Activated CD4-positive, alpha-beta memory T cell treated with anti-CD3 and anti-CD28 coated beads for 36 hours (primary cell): ENCODE measurements around the gene RAD51. TPM values are rescaled to one million over a fixed set of nuclear protein-coding genes. Genes with fewer than 3 reads are reported as not detected.

ENCODE experiments used
- CTCF ChIA-PET: fragments of 350-600 bp; sonication (Branson Sonifier 250); formaldehyde crosslinking; loops from one replicate; lab custom pipeline; 2021; ENCODE audit warnings: antibody characterized with exemption, inconsistent platforms; lab: Charles Lee
- POLR2A ChIA-PET: fragments of 350-600 bp; sonication (Branson Sonifier 250); formaldehyde crosslinking; loops from one replicate; lab custom pipeline; 2021; ENCODE audit warnings: antibody characterized with exemption; lab: Charles Lee
- DNase-seq: peaks from one replicate; pipeline ENCODE4 v3.0.0-alpha.2; 2020
- H3K27ac Mint-ChIP-seq: one replicate; pipeline ENCODE4 v1.8.0; 2021; ENCODE audit warnings: mixed read lengths
- H3K27me3 Mint-ChIP-seq: one replicate; pipeline ENCODE4 v1.8.0; 2021; ENCODE audit warnings: mixed read lengths
- H3K36me3 Mint-ChIP-seq: one replicate; pipeline ENCODE4 v1.8.0; 2021; ENCODE audit warnings: mixed read lengths
- H3K4me1 Mint-ChIP-seq: one replicate; pipeline ENCODE4 v1.8.0; 2021; ENCODE audit warnings: low read depth, mixed read lengths
- H3K4me3 Mint-ChIP-seq: one replicate; pipeline ENCODE4 v1.8.0; 2021; ENCODE audit warnings: mild to moderate bottlenecking, mixed read lengths
- H3K9me3 Mint-ChIP-seq: one replicate; pipeline ENCODE4 v1.8.0; 2021; ENCODE audit warnings: mixed read lengths
- intact Hi-C: fragments of 100-400 bp; cut with micrococcal nuclease; formaldehyde crosslinking; loops from one replicate; pipeline ENCODE4 v1.15.1; 2023
- total RNA-seq, 2 experiments: library from RNA; stranded (reverse); gene quantifications; one replicate each; pipeline ENCODE4 v1.2.3, GENCODE V29; 2021

The RAD51 gene
- total RNA-seq, 2 experiments from 2014 or later, result 67.1 to 70.0 TPM

DNA sequence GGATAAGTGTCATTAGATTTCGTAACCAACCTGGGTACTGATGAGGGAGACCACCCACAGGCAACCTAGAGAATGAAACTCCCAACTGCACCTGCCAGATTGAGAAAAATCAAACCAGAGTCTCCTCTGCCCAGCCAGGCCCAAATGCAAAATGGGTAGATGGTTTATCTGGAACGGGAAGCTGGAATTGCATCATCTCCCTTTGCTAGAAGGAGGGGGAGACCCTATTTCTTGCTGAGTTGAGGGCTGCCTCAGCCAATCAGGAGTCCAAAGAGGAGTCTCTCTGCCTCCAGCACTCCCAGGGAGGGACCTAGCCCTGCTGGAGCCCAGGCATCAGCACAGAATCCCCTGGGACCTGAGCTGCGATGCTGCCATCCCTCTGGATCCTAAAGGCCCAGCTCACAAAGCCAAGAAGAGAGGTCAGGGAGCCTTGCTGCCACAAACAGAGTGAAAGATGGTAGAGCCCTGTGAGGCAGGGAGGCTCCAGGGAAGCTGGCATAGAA, 52.0 kb downstream of the RAD51 start:
- peaks cover 42% of the 10 kb centered on the region for H3K36me3 Mint-ChIP-seq
- DNase-seq, result no peak
- ChIA-PET POLR2A (interaction anchor here (1.1 kb wide), 1 partner anchor 16 kb away, joined by 3 read pairs; no protein-coding TSS in a partner anchor), CTCF (interaction anchor here (1.2 to 5.3 kb wide), 2 partner anchors 35 to 111 kb away, joined by 3 to 34 read pairs; no protein-coding TSS in a partner anchor)
- no peak overlapping the region for H3K4me3 Mint-ChIP-seq
- intact Hi-C loops, result no loop called here
- peak overlapping the region; percentile 51 for H3K27ac Mint-ChIP-seq
- no peaks in the 10 kb centered on the region for H3K9me3 Mint-ChIP-seq
- H3K4me1 Mint-ChIP-seq, result peaks cover 34% of the 10 kb centered on the region
- no peaks in the 10 kb centered on the region for H3K27me3 Mint-ChIP-seq

DNA sequence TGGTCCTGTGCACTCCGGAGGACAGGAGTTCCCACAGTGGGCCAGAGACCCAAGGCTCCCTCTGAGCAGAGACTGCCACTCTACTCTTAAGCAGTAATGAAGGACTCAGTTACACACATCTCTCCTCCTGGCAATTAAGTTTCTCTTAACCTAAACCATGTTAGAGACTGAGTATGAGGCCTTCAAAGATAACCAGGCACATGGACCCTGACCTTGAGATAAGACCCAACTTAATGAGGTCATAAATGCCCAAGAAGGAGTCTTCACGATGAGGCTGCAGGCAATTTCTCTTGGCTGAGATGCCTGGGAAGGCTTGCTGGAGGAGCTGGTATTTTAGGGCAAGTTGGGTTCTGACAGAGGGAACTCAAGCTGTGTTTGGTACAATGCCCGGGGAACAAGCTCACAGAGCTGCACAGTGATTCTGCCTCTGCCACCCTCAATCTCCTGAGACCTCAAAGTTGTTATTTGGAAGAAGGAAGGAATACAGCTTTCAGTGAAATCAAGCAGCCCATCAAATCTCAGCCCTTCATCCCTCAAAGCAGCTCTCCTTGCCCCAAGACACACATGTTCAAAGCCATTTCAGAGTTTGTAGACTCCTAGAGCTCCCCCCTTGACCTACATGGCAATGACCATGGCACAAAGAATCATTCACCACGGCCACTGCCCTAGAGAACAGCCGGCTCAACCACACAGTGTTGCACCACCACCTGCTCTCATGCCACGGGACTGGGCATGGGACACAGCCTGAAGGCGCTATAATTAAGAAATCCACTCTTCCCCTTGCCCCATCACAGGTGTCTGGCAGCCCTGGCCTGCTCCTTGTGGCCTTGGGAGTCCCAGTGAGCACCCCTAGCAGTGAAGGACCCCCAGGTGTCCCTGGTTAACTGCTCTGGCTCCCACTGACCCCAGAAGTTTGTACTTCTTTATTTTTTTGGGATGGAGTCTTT, 53.0 kb downstream of the RAD51 start:
- CTCF ChIA-PET, result interaction anchor here (1.2 to 5.3 kb wide), 2 partner anchors 34 to 111 kb away, joined by 3 to 34 read pairs; no protein-coding TSS in a partner anchor
- no peak for DNase-seq
- Mint-ChIP-seq H3K27me3 (no peaks in the 10 kb centered on the region), H3K4me1 (peaks cover 37% of the 10 kb centered on the region), H3K9me3 (no peaks in the 10 kb centered on the region), H3K4me3 (no peak overlapping the region), H3K27ac (peak overlapping the region; percentile 51), H3K36me3 (peaks cover 35% of the 10 kb centered on the region)
- POLR2A ChIA-PET, result interaction anchor here (1.1 kb wide), 1 partner anchor 15 kb away, joined by 3 read pairs; no protein-coding TSS in a partner anchor
- intact Hi-C loops, result no loop called here

DNA sequence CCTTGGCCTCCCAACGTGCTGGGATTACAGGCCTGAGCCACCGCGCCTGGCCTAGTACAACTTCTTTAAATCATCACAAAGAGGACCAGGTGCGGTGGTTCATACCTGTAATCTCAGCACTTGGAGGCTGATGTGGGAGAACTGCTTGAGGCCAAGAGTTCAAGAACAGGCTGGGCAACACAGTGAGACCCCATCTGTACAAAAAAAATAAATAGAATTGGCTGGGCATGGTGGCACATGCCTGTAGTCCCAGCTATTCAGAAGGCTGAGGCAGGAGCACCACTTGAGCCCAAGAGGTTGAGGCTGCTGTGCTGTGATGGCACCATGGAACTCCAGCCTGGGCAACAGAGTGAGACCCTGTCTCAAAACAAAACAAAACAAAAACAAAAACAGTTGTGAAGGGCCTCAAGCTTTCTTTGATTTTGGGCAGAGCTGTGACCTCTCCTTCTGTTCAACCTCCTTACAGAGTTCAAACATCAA, 54.2 kb downstream of the RAD51 start:
- ChIA-PET POLR2A (no interaction called here), CTCF (no interaction called here)
- H3K27ac Mint-ChIP-seq, result no peak overlapping the region
- H3K36me3 Mint-ChIP-seq, result peaks cover 33% of the 10 kb centered on the region
- intact Hi-C loops, result no loop called here
- H3K4me1 Mint-ChIP-seq, result peaks cover 39% of the 10 kb centered on the region
- no peak overlapping the region for H3K4me3 Mint-ChIP-seq
- H3K9me3 Mint-ChIP-seq, result no peaks in the 10 kb centered on the region
- no peaks in the 10 kb centered on the region for H3K27me3 Mint-ChIP-seq
- no peak for DNase-seq

DNA sequence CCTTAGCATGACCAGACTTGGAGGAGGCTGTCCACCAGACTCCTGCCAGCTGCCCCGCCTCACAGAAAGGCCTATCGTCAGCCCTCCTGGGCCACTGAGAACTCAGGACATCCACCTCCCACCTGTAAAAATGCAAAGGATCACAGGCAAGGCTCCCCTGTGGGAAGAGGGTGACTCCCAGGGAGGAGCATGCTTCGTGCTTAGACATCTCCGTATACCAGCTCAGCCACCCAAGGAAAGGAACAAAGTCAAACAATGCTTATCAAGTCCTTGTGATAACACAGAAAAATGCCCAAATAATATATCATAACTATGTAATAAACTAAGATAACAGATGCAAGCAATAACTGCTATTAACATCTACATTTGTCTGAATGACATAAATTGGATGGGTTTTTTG, 55.9 kb downstream of the RAD51 start:
- Mint-ChIP-seq H3K27me3 (no peaks in the 10 kb centered on the region), H3K27ac (no peak overlapping the region), H3K36me3 (peaks cover 30% of the 10 kb centered on the region), H3K9me3 (no peaks in the 10 kb centered on the region), H3K4me1 (peaks cover 31% of the 10 kb centered on the region), H3K4me3 (no peak overlapping the region)
- intact Hi-C loops, result no loop called here
- POLR2A ChIA-PET, result no interaction called here
- DNase-seq, result no peak
- CTCF ChIA-PET, result interaction anchor here (1.1 kb wide), 2 partner anchors 32 to 143 kb away, joined by 3 to 5 read pairs; partner anchors contain the start of gene VPS18

DNA sequence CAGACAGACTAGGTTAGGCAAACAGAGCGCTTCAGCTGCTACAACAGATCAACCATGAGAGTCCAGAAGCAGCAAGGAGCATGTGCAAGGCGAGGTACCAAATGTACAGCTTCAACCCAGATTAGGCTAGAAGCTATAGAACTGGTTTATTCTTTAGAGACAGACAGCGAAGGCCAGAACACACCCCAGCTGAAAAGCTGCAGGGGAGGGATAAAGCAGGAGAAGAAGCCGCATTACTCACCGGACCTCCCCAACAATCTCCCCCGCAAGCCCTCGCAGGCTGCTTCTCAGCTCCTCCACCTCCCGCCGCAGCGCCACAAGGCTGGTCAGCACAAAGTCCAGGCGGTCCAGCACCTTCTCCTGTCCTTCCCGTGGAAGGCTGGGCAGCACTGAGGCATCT, 56.8 kb downstream of the RAD51 start:
- Mint-ChIP-seq H3K27ac (no peak overlapping the region), H3K4me3 (no peak overlapping the region), H3K27me3 (no peaks in the 10 kb centered on the region), H3K9me3 (no peaks in the 10 kb centered on the region), H3K36me3 (peaks cover 30% of the 10 kb centered on the region), H3K4me1 (peaks cover 31% of the 10 kb centered on the region)
- intact Hi-C loops, result no loop called here
- DNase-seq, result no peak
- ChIA-PET CTCF (interaction anchor here (1.0 kb wide), 1 partner anchor 142 kb away, joined by 3 read pairs; the partner anchor contains the start of gene VPS18), POLR2A (no interaction called here)

DNA sequence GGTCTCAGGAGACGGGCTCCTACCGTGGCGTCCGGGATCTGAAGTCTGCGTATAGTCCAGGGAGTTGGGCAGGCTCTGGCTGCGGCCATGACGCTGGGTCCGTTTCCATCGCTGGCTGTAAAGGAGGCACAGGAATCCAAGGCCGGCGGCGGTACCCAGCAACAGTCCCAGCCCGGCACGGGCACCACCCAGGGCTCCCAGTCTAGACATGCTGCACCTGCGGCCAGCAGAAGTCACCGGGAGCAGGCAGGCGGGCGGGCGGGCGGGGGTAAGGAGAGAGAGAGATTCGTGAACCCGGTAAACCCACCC, 59.6 kb downstream of the RAD51 start:
- peak; percentile 38 for DNase-seq
- intact Hi-C loops, result loop anchor here (2.0 kb wide), 2 partner anchors 52 to 160 kb away; partner anchors contain the start of genes DNAJC17, KNL1 and ZFYVE19
- Mint-ChIP-seq H3K9me3 (no peaks in the 10 kb centered on the region), H3K36me3 (peaks cover 19% of the 10 kb centered on the region), H3K27ac (peak overlapping the region; percentile 94), H3K4me1 (peaks cover 28% of the 10 kb centered on the region), H3K4me3 (peak overlapping the region; percentile 90), H3K27me3 (no peaks in the 10 kb centered on the region)
- ChIA-PET CTCF (interaction anchor here (1.4 to 1.9 kb wide), 2 partner anchors 28 to 58 kb away, joined by 3 to 11 read pairs; no protein-coding TSS in a partner anchor), POLR2A (interaction anchor here (1.0 to 1.8 kb wide), 2 partner anchors 10 to 11 kb away, joined by 4 to 7 read pairs; partner anchors contain the start of gene GCHFR)

DNA sequence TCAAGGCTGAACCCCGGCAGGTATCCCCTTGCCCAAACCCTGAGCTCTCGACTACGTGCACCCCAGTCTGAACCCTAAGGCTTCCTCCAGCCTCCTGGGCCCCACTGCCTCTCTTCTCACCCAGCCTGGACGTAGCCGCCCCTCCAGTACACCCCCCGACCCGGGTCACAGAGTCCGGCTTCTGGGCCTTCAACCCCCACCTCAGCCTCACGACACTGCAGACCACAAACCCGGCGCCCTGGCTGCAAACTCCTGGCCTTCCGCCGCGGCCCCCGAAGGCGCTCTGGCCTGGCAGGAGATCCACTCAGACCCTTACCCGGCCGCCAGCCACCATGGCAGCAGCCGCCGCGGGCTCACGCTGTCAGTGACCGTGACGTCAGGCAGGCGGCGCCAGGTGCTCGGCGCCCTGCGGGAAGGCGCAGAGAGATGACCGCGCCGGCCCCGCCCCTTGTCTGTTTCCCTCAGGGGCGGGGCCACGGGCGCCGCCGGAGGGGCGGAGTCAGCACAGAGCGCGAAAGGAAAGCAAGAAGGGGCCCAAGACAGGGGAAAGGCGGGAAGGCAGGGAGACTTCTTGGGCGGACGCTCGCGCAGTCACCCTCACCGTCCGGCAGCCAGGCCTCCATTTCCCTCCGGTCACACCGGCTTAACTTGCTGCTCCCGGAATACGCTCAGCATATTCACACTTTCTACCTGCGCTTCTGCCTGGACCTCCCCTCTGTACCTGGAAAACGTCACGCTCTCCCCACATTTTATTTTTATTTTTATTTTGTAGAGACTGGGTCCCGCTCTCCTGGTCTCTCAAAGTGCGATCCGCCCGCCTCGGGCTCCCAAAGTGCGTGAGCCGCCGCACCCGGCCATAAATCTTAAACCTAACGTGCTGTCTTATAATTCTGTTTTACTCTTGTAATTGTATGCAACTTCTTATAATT, 60.2 kb downstream of the RAD51 start, which contains the start of gene RMDN3:
TSS of gene RMDN3 (minus strand) at position 372 of the 929 bp plus-strand sequence. CDS start 471 bp downstream, outside the sequence.
- ChIA-PET POLR2A (interaction anchor here (1.0 to 1.8 kb wide), 2 partner anchors 9 to 11 kb away, joined by 4 to 7 read pairs; partner anchors contain the start of gene GCHFR), CTCF (interaction anchor here (1.4 kb wide), 1 partner anchor 59 kb away, joined by 3 read pairs; no protein-coding TSS in a partner anchor)
- intact Hi-C loops, result loop anchor here (1.0 to 2.0 kb wide), 5 partner anchors 9 to 160 kb away; partner anchors contain the start of genes DNAJC17, GCHFR, KNL1 and ZFYVE19
- peak within 1 kb of the TSS; percentile 94 for H3K27ac Mint-ChIP-seq
- no peaks in the 10 kb centered on the region for H3K27me3 Mint-ChIP-seq
- peaks cover 14% of the 10 kb centered on the region for H3K36me3 Mint-ChIP-seq
- H3K9me3 Mint-ChIP-seq, result no peaks in the 10 kb centered on the region
- DNase-seq, result peak; percentile 96
- peak within 1 kb of the TSS; percentile 90 for H3K4me3 Mint-ChIP-seq
- H3K4me1 Mint-ChIP-seq, result peaks cover 28% of the 10 kb centered on the region

DNA sequence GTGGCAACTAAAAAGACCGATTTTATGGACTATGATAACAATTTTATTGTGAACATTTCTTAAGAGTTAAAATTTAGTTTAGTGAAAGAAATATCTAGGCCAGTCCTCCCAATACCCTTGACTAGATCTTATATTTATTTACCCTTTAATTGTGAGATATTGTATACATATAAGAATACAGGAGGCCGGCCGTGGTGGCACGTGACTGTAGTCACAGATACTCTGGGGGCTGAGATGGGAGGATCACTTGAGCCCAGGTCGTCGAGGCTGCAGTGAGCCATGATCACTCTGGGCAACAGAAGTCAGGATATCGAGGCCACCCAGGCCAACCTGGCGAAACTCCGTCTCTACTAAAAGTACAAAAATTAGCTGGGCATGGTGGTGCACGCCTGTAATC, 60.8 kb downstream of the RAD51 start:
- Mint-ChIP-seq H3K27ac (peak overlapping the region; percentile 94), H3K4me1 (peaks cover 28% of the 10 kb centered on the region), H3K27me3 (no peaks in the 10 kb centered on the region), H3K36me3 (peaks cover 11% of the 10 kb centered on the region), H3K4me3 (peak overlapping the region; percentile 90), H3K9me3 (no peaks in the 10 kb centered on the region)
- peak; percentile 24 for DNase-seq
- ChIA-PET CTCF (no interaction called here), POLR2A (interaction anchor here (0.7 to 1.5 kb wide), 2 partner anchors 11 to 61 kb away, joined by 4 to 7 read pairs; partner anchors contain the start of gene RAD51)
- intact Hi-C loops, result loop anchor here (1.0 to 2.0 kb wide), 5 partner anchors 8 to 161 kb away; partner anchors contain the start of genes DNAJC17, GCHFR, KNL1 and ZFYVE19

DNA sequence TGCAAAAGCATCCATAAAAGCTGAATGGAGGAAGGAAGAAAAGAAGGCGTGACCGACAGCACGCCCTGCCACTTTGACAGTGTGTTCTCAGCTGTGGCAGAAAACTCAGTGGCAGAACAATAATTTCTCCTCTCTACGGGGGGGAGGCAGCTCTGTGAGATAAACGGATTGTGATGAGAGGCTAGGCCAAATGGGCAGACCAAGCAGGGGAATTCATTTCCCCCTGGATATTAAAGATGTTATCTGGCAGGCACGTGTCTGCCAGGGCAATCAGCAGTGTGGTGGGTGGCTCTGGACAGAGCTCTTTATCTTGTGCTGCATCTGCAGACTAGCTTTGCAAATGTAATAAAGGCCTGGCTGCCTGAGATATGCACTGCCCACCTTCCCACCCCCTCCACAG, 62.0 kb downstream of the RAD51 start:
- CTCF ChIA-PET, result no interaction called here
- intact Hi-C loops, result no loop called here
- Mint-ChIP-seq H3K9me3 (no peaks in the 10 kb centered on the region), H3K27ac (no peak overlapping the region), H3K4me1 (peaks cover 23% of the 10 kb centered on the region), H3K36me3 (peaks cover 2% of the 10 kb centered on the region), H3K27me3 (no peaks in the 10 kb centered on the region), H3K4me3 (no peak overlapping the region)
- POLR2A ChIA-PET, result interaction anchor here (0.7 to 1.5 kb wide), 2 partner anchors 62 to 1070 kb away, joined by 3 to 7 read pairs; partner anchors contain the start of gene RAD51
- DNase-seq, result no peak

DNA sequence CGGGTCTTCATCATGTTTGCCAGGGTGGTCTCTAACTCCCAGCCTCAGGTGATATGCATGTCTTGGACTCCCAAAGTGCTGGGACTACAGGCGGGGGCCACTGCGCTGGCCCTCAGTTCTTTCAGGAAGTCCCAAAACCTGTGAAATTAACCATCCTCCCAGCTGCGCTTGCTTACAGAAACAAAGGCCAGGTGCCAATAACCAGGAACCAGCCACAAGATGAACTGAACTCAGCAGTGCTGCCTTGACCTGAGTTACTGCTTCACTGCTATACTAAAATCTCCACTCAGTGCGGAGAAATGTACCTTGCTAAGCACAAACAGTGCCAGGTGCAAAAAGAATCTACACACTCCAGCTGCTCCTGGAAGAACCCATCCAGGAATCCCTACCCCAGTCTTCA, 65.0 kb downstream of the RAD51 start:
- no peaks in the 10 kb centered on the region for H3K27me3 Mint-ChIP-seq
- no peaks in the 10 kb centered on the region for H3K9me3 Mint-ChIP-seq
- intact Hi-C loops, result loop anchor here (10.0 kb wide), 1 partner anchor 85 kb away; the partner anchor contains the start of gene SPINT1
- no peak overlapping the region for H3K27ac Mint-ChIP-seq
- H3K36me3 Mint-ChIP-seq, result no peaks in the 10 kb centered on the region
- no peak for DNase-seq
- ChIA-PET POLR2A (no interaction called here), CTCF (no interaction called here)
- H3K4me3 Mint-ChIP-seq, result no peak overlapping the region
- peaks cover 16% of the 10 kb centered on the region for H3K4me1 Mint-ChIP-seq
